ENCODE measurements around the gene ATAD1. TPM values are rescaled to one million over a fixed set of nuclear protein-coding genes. Genes with fewer than 3 reads are reported as not detected.

The ATAD1 gene
- total RNA-seq, 1 donor from 2014 or later = 54.9 TPM

- peaks cover 6% of the 10 kb centered on the region for H3K36me3 Mint-ChIP-seq (ENCODE audit: low read depth)
Observed at GRCh38 chr10:87776328-87776727, 41.7 kb downstream of the ATAD1 start.

DNA sequence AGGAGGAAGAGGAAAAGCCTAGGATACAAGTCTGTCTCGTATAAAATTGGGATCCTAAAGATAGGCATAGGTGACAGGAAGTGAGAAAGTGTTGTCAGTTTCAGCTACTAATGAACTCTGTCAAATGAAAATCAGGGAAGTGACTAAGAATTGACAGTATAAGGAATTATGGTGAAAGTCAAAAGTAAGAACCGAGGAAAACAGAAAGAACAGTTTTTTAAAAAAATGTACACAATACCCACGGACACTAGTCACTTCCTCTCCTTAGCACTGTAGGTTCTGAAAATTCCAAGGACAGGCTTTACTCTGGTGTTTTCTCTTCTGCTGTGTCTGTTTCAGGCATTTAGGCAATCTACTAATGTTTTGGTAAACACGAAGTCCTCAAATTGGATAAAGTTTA, 42.3 kb downstream of the ATAD1 start:
- Mint-ChIP-seq H3K4me3 (ENCODE audit: unreplicated experiment) (peak overlapping the region; percentile 17), H3K27me3 (ENCODE audit: low read depth) (no peaks in the 10 kb centered on the region), H3K9me3 (ENCODE audit: low read depth) (no peaks in the 10 kb centered on the region), H3K27ac (ENCODE audit: unreplicated experiment) (peak overlapping the region; percentile 92), H3K4me1 (ENCODE audit: low read depth) (peaks cover 10% of the 10 kb centered on the region), H3K36me3 (ENCODE audit: low read depth) (peaks cover 6% of the 10 kb centered on the region)
- DNase-seq (ENCODE audit: low spot score) = no peak
- TF ChIP-seq, protein P1, sequence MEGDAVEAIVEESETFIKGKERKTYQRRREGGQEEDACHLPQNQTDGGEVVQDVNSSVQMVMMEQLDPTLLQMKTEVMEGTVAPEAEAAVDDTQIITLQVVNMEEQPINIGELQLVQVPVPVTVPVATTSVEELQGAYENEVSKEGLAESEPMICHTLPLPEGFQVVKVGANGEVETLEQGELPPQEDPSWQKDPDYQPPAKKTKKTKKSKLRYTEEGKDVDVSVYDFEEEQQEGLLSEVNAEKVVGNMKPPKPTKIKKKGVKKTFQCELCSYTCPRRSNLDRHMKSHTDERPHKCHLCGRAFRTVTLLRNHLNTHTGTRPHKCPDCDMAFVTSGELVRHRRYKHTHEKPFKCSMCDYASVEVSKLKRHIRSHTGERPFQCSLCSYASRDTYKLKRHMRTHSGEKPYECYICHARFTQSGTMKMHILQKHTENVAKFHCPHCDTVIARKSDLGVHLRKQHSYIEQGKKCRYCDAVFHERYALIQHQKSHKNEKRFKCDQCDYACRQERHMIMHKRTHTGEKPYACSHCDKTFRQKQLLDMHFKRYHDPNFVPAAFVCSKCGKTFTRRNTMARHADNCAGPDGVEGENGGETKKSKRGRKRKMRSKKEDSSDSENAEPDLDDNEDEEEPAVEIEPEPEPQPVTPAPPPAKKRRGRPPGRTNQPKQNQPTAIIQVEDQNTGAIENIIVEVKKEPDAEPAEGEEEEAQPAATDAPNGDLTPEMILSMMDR (IDR thresholded peaks at IDR 0.05) = no peak

More at GRCh38 chr10:87776328-87776727, 41.7 kb downstream of the ATAD1 start:
- TF ChIP-seq, protein P1 (IDR thresholded peaks at IDR 0.05) = no peak
- Mint-ChIP-seq H3K9me3 (ENCODE audit: low read depth) (no peaks in the 10 kb centered on the region), H3K27ac (ENCODE audit: unreplicated experiment) (peak overlapping the region; percentile 92), H3K4me1 (ENCODE audit: low read depth) (peaks cover 10% of the 10 kb centered on the region), H3K27me3 (ENCODE audit: low read depth) (no peaks in the 10 kb centered on the region), H3K4me3 (ENCODE audit: unreplicated experiment) (no peak overlapping the region)
- DNase-seq (ENCODE audit: low spot score) = no peak

- DNase-seq (ENCODE audit: low spot score) = no peak
- TF ChIP-seq, protein P1 (IDR thresholded peaks at IDR 0.05) = peak; percentile 85
- no peak overlapping the region for H3K4me3 Mint-ChIP-seq (ENCODE audit: unreplicated experiment)
- no peaks in the 10 kb centered on the region for H3K27me3 Mint-ChIP-seq (ENCODE audit: low read depth)
- no peak overlapping the region for H3K27ac Mint-ChIP-seq (ENCODE audit: unreplicated experiment)
- H3K9me3 Mint-ChIP-seq (ENCODE audit: low read depth) = no peaks in the 10 kb centered on the region
- H3K4me1 Mint-ChIP-seq (ENCODE audit: low read depth) = peaks cover 24% of the 10 kb centered on the region
- peaks cover 11% of the 10 kb centered on the region for H3K36me3 Mint-ChIP-seq (ENCODE audit: low read depth)
Observed at GRCh38 chr10:87771871-87772500, 46.0 kb downstream of the ATAD1 start.

DNA sequence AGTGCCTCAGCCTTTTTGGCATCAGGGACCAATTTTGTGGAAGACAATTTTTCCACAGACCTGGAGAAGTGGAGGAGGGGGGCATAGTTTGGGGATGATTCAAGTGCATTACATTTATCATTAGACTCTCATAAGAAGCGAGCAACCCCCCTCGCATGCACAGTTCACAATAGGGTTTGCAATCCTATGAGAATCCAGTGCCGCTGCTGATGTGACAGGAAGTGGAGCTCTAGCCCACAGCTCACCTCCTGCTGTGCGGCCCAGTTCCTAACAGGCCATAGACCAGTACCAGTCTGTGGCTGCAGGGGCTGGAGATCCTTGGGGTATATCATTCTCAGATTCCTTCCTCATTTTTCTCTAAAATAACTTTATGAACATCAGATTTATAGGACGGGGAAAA, 50.8 kb downstream of the ATAD1 start:
- Mint-ChIP-seq H3K36me3 (ENCODE audit: low read depth) (peaks cover 13% of the 10 kb centered on the region), H3K27ac (ENCODE audit: unreplicated experiment) (peak overlapping the region; percentile 83), H3K4me1 (ENCODE audit: low read depth) (peaks cover 17% of the 10 kb centered on the region), H3K4me3 (ENCODE audit: unreplicated experiment) (peak overlapping the region; percentile 28), H3K9me3 (ENCODE audit: low read depth) (peaks cover 2% of the 10 kb centered on the region), H3K27me3 (ENCODE audit: low read depth) (no peaks in the 10 kb centered on the region)
- TF ChIP-seq, protein P1 (IDR thresholded peaks at IDR 0.05) = no peak
- no peak for DNase-seq (ENCODE audit: low spot score)

- DNase-seq (ENCODE audit: low spot score) = no peak
- Mint-ChIP-seq H3K27ac (ENCODE audit: unreplicated experiment) (no peak overlapping the region), H3K9me3 (ENCODE audit: low read depth) (peaks cover 2% of the 10 kb centered on the region), H3K4me3 (ENCODE audit: unreplicated experiment) (no peak overlapping the region), H3K4me1 (ENCODE audit: low read depth) (peaks cover 22% of the 10 kb centered on the region), H3K27me3 (ENCODE audit: low read depth) (no peaks in the 10 kb centered on the region), H3K36me3 (ENCODE audit: low read depth) (peaks cover 13% of the 10 kb centered on the region)
- TF ChIP-seq, protein P1 (IDR thresholded peaks at IDR 0.05) = no peak
Observed at GRCh38 chr10:87765666-87766376, 52.2 kb downstream of the ATAD1 start.

Measured in chondrocyte (in vitro differentiated cells).